Karpas-422 (cell line): ENCODE measurements around the gene JPH4. TPM values are rescaled to one million over a fixed set of nuclear protein-coding genes. Genes with fewer than 3 reads are reported as not detected.

Experiments used
- DNase-seq: peaks from one replicate; pipeline ENCODE4 v3.0.0-alpha.2; 2015
- H2AFZ ChIP-seq: fragments of 200-600 bp; sonication (generic); 2 replicates; pipeline ENCODE4 v1.6.1; 2014; ENCODE audit warnings: antibody characterized with exemption, low read length, mixed read lengths
- H3K27ac ChIP-seq: fragments of 200-600 bp; sonication (generic); 2 replicates; pipeline ENCODE4 v1.5.1; 2014; ENCODE audit warnings: mild to moderate bottlenecking, low read length, moderate library complexity
- H3K27me3 ChIP-seq: fragments of 200-600 bp; sonication (generic); 2 replicates; pipeline ENCODE4 v1.6.1; 2014; ENCODE audit warnings: low read length, mixed read lengths
- H3K36me3 ChIP-seq: fragments of 200-600 bp; sonication (generic); 2 replicates; pipeline ENCODE4 v1.6.1; 2014; ENCODE audit warnings: low read length, mixed read lengths; ENCODE audit not compliant: insufficient read depth
- H3K4me1 ChIP-seq: fragments of 200-600 bp; sonication (generic); 2 replicates; pipeline ENCODE4 v1.6.1; 2014; ENCODE audit warnings: mild to moderate bottlenecking, low read length, mixed read lengths
- H3K4me2 ChIP-seq: fragments of 200-600 bp; sonication (generic); 2 replicates; pipeline ENCODE4 v1.6.1; 2014; ENCODE audit warnings: low read length, low read depth, mild to moderate bottlenecking; ENCODE audit not compliant: poor library complexity, severe bottlenecking
- H3K4me3 ChIP-seq: fragments of 200-600 bp; sonication (generic); 2 replicates; pipeline ENCODE4 v1.5.1; 2014; ENCODE audit warnings: mild to moderate bottlenecking, antibody characterized with exemption, low read length, mixed read lengths
- H3K79me2 ChIP-seq: fragments of 200-600 bp; sonication (generic); 2 replicates; pipeline ENCODE4 v1.6.1; 2014; ENCODE audit warnings: mild to moderate bottlenecking, low read length, mixed read lengths
- H3K9ac ChIP-seq: fragments of 200-600 bp; sonication (generic); 2 replicates; pipeline ENCODE4 v1.6.0; 2014; ENCODE audit warnings: low read length
- H3K9me2 ChIP-seq: fragments of 200-600 bp; sonication (generic), shearing (Covaris generic); replicated peaks from 2 replicates; pipeline ENCODE4 v1.6.0; 2014; ENCODE audit warnings: mild to moderate bottlenecking, low read length, moderate library complexity; ENCODE audit not compliant: insufficient read depth
- H3K9me3 ChIP-seq: fragments of 300-700, 200-600 bp; sonication (generic); 2 replicates; pipeline ENCODE4 v1.6.1; 2014; ENCODE audit warnings: low read length, mixed read lengths
- H4K20me1 ChIP-seq: fragments of 200-600 bp; sonication (generic); 2 replicates; pipeline ENCODE4 v1.6.1; 2014; ENCODE audit warnings: mild to moderate bottlenecking, antibody characterized with exemption, low read length, low read depth; ENCODE audit not compliant: insufficient read depth
- total RNA-seq: library from RNA; depleted of rRNA; stranded (reverse); fragments of >200 nt; shearing (Covaris generic); gene quantifications from 2 replicates; pipeline ENCODE4 v1.2.3, GENCODE V29; 2014; ENCODE audit warnings: low replicate concordance

The JPH4 gene
- total RNA-seq, 1 experiment from 2014 or later: not detected

- Histone ChIP-seq H3K4me3 (no peak overlapping the region), H3K27me3 (no peaks in the 10 kb centered on the region), H3K27ac (no peak overlapping the region), H3K36me3 (peaks cover 56% of the 10 kb centered on the region), H3K9me2 (no peaks in the 10 kb centered on the region), H3K9me3 (no peaks in the 10 kb centered on the region), H3K79me2 (peaks cover 42% of the 10 kb centered on the region), H3K4me2 (no peak overlapping the region), H3K9ac (no peak overlapping the region), H4K20me1 (peaks cover 6% of the 10 kb centered on the region), H3K4me1 (peaks cover 30% of the 10 kb centered on the region), H2AFZ (no peak overlapping the region)
- no peak for DNase-seq
Measured at GRCh38 chr14:23561873-23562821, 16.4 kb downstream of the JPH4 start.

- no peak for DNase-seq
- no peaks in the 10 kb centered on the region for H3K9me3 ChIP-seq
- H3K9me2 ChIP-seq: no peaks in the 10 kb centered on the region
- peaks cover 56% of the 10 kb centered on the region for H3K36me3 ChIP-seq
- no peaks in the 10 kb centered on the region for H3K27me3 ChIP-seq
- no peak overlapping the region for H3K4me3 ChIP-seq
- H3K79me2 ChIP-seq: peaks cover 42% of the 10 kb centered on the region
- peaks cover 6% of the 10 kb centered on the region for H4K20me1 ChIP-seq
- no peak overlapping the region for H3K4me2 ChIP-seq
- no peak overlapping the region for H3K27ac ChIP-seq
- no peak overlapping the region for H2AFZ ChIP-seq
- peaks cover 27% of the 10 kb centered on the region for H3K4me1 ChIP-seq
- H3K9ac ChIP-seq: no peak overlapping the region
Measured at GRCh38 chr14:23561259-23561658, 17.3 kb downstream of the JPH4 start.

GRCh38 chr14:23559926-23560520, 18.6 kb downstream of the JPH4 start:
- Histone ChIP-seq H3K27me3 (no peaks in the 10 kb centered on the region), H3K79me2 (peaks cover 36% of the 10 kb centered on the region), H3K9me2 (no peaks in the 10 kb centered on the region), H3K4me3 (no peak overlapping the region), H3K9me3 (no peaks in the 10 kb centered on the region), H3K9ac (no peak overlapping the region), H3K36me3 (peaks cover 45% of the 10 kb centered on the region), H3K27ac (no peak overlapping the region), H2AFZ (no peak overlapping the region), H3K4me1 (peaks cover 28% of the 10 kb centered on the region), H4K20me1 (peaks cover 6% of the 10 kb centered on the region), H3K4me2 (no peak overlapping the region)
- DNase-seq: no peak

- Histone ChIP-seq H3K27ac (no peak overlapping the region), H3K4me3 (no peak overlapping the region), H2AFZ (no peak overlapping the region), H3K79me2 (peaks cover 40% of the 10 kb centered on the region), H3K9me2 (no peaks in the 10 kb centered on the region), H3K27me3 (no peaks in the 10 kb centered on the region), H3K36me3 (peaks cover 42% of the 10 kb centered on the region), H3K4me1 (peaks cover 34% of the 10 kb centered on the region), H3K9me3 (no peaks in the 10 kb centered on the region), H3K9ac (no peak overlapping the region), H3K4me2 (no peak overlapping the region), H4K20me1 (peaks cover 6% of the 10 kb centered on the region)
- peak; percentile 93 for DNase-seq
Measured at GRCh38 chr14:23559010-23559925, 19.3 kb downstream of the JPH4 start.

GRCh38 chr14:23558346-23559009, 20.1 kb downstream of the JPH4 start:
- Histone ChIP-seq H3K36me3 (peaks cover 42% of the 10 kb centered on the region), H3K4me3 (peak overlapping the region; percentile 86; the same call in 1 of the 2 replicates), H3K9me3 (no peaks in the 10 kb centered on the region), H3K79me2 (peaks cover 40% of the 10 kb centered on the region), H3K4me1 (peaks cover 34% of the 10 kb centered on the region), H3K27ac (no peak overlapping the region), H3K4me2 (peak overlapping the region; percentile 96), H3K27me3 (no peaks in the 10 kb centered on the region), H4K20me1 (peaks cover 6% of the 10 kb centered on the region), H3K9ac (peak overlapping the region; percentile 93; the same call in 1 of the 2 replicates), H3K9me2 (no peaks in the 10 kb centered on the region), H2AFZ (no peak overlapping the region)
- no peak for DNase-seq

GRCh38 chr14:23557946-23558345, 20.6 kb downstream of the JPH4 start:
- H3K4me2 ChIP-seq: peak overlapping the region; percentile 96
- no peaks in the 10 kb centered on the region for H3K9me2 ChIP-seq
- H4K20me1 ChIP-seq: peaks cover 6% of the 10 kb centered on the region
- peak overlapping the region; percentile 73 for H3K27ac ChIP-seq
- no peak for DNase-seq
- H3K79me2 ChIP-seq: peaks cover 40% of the 10 kb centered on the region
- peak overlapping the region; percentile 86 for H3K4me3 ChIP-seq
- peak overlapping the region; percentile 93 for H3K9ac ChIP-seq
- peaks cover 42% of the 10 kb centered on the region for H3K36me3 ChIP-seq
- peaks cover 34% of the 10 kb centered on the region for H3K4me1 ChIP-seq
- H3K9me3 ChIP-seq: no peaks in the 10 kb centered on the region
- H3K27me3 ChIP-seq: no peaks in the 10 kb centered on the region
- H2AFZ ChIP-seq: no peak overlapping the region

- peaks cover 6% of the 10 kb centered on the region for H4K20me1 ChIP-seq
- H3K27me3 ChIP-seq: no peaks in the 10 kb centered on the region
- H3K9me3 ChIP-seq: no peaks in the 10 kb centered on the region
- H3K4me1 ChIP-seq: peaks cover 34% of the 10 kb centered on the region
- H3K9ac ChIP-seq: peak overlapping the region; percentile 93
- peaks cover 40% of the 10 kb centered on the region for H3K79me2 ChIP-seq
- H3K4me2 ChIP-seq: peak overlapping the region; percentile 96
- H3K27ac ChIP-seq: peak overlapping the region; percentile 73
- no peak overlapping the region for H2AFZ ChIP-seq
- peak overlapping the region; percentile 86 for H3K4me3 ChIP-seq
- H3K36me3 ChIP-seq: peaks cover 41% of the 10 kb centered on the region
- DNase-seq: peak; percentile 69
- H3K9me2 ChIP-seq: no peaks in the 10 kb centered on the region
Measured at GRCh38 chr14:23557521-23557920, 21.1 kb downstream of the JPH4 start.
